Neural cell (in vitro differentiated cells): ENCODE measurements around the gene LIG3. TPM values are rescaled to one million over a fixed set of nuclear protein-coding genes. Genes with fewer than 3 reads are reported as not detected.

Experiments
- H2AFZ ChIP-seq: fragments of 200-600, 300-800 bp; sonication (generic), shearing (Covaris generic); 2 replicates; pipeline ENCODE4 v1.6.0; 2014; ENCODE audit warnings: low read depth, mild to moderate bottlenecking, antibody characterized with exemption, low read length, moderate library complexity
- H3F3A ChIP-seq: fragments of 200-600 bp; shearing (Covaris generic); 2 replicates; pipeline ENCODE4 v1.6.1; 2016; ENCODE audit warnings: mild to moderate bottlenecking, moderate library complexity, mixed read lengths, antibody characterized with exemption, low read length; ENCODE audit not compliant: insufficient read depth, poor library complexity, severe bottlenecking
- H3K27ac ChIP-seq: fragments of 200-600, 300-800 bp; sonication (generic), shearing (Covaris generic); 2 replicates; pipeline ENCODE4 v1.5.1; 2014; ENCODE audit warnings: mild to moderate bottlenecking, low read length, moderate library complexity
- H3K27me3 ChIP-seq: fragments of 300-800, 200-600 bp; sonication (generic), shearing (Covaris generic); 2 replicates; pipeline ENCODE4 v1.6.0; 2014; ENCODE audit warnings: mild to moderate bottlenecking, low read depth, low read length, moderate library complexity; ENCODE audit not compliant: insufficient read depth
- H3K36me3 ChIP-seq: fragments of 300-800, 200-600 bp; sonication (generic), shearing (Covaris generic); 2 replicates; pipeline ENCODE4 v1.5.1; 2014; ENCODE audit warnings: mild to moderate bottlenecking, antibody characterized with exemption, low read length, moderate library complexity; ENCODE audit not compliant: insufficient read depth
- H3K4me2 ChIP-seq: fragments of 300-800, 200-600 bp; sonication (generic), shearing (Covaris generic); 2 replicates; pipeline ENCODE4 v1.6.0; 2014; ENCODE audit warnings: mild to moderate bottlenecking, low read length
- H3K4me3 ChIP-seq: fragments of 300-800, 200-600 bp; sonication (generic), shearing (Covaris generic); 2 replicates; pipeline ENCODE4 v1.5.1; 2014; ENCODE audit warnings: mild to moderate bottlenecking, low read length, moderate library complexity
- H3K79me2 ChIP-seq: fragments of 200-600 bp; shearing (Covaris generic); replicated peaks from 2 replicates; pipeline ENCODE4 v1.6.0; 2014; ENCODE audit warnings: mild to moderate bottlenecking, low read length, moderate library complexity; ENCODE audit not compliant: insufficient read depth
- H3K9ac ChIP-seq: fragments of 300-800, 200-600 bp; sonication (generic), shearing (Covaris generic); 2 replicates; pipeline ENCODE4 v1.6.1; 2016; ENCODE audit warnings: mild to moderate bottlenecking, low read length, mixed read lengths
- H3K9me2 ChIP-seq: fragments of 200-600 bp; shearing (Covaris generic); 2 replicates; pipeline ENCODE4 v1.6.1; 2016; ENCODE audit warnings: mild to moderate bottlenecking, low read length, mixed read lengths; ENCODE audit not compliant: insufficient read depth
- H3K9me3 ChIP-seq: fragments of 200-600, 300-800 bp; sonication (generic), shearing (Covaris generic); 2 replicates; pipeline ENCODE4 v1.6.1; 2016; ENCODE audit warnings: mild to moderate bottlenecking, mixed run types, low read length, moderate library complexity, mixed read lengths
- H4K20me1 ChIP-seq: fragments of 200-600 bp; shearing (Covaris generic); 2 replicates; pipeline ENCODE4 v1.6.1; 2016; ENCODE audit warnings: mild to moderate bottlenecking, mixed run types; ENCODE audit not compliant: insufficient read depth
- EP300 ChIP-seq: fragments of 450-650 bp; conservative IDR thresholded peaks from 2 replicates; pipeline ENCODE4 v1.6.1; 2014; ENCODE audit warnings: antibody characterized with exemption, mild to moderate bottlenecking, moderate library complexity; ENCODE audit not compliant: poor library complexity, severe bottlenecking
- EZH2 ChIP-seq: fragments of 200-600, 300-800 bp; shearing (Covaris generic), sonication (generic); IDR thresholded peaks from 2 replicates; pipeline ENCODE4 v1.6.1; 2014; ENCODE audit warnings: antibody characterized with exemption, low read length, borderline replicate concordance, mild to moderate bottlenecking; ENCODE audit not compliant: insufficient read depth, poor library complexity, severe bottlenecking
- MXI1 ChIP-seq: fragments of 450-650 bp; conservative IDR thresholded peaks from 2 replicates; pipeline ENCODE4 v1.6.1; 2014; ENCODE audit warnings: antibody characterized with exemption, mild to moderate bottlenecking; ENCODE audit not compliant: poor library complexity, severe bottlenecking
- POLR2AphosphoS5 ChIP-seq: IDR thresholded peaks from 2 replicates; pipeline ENCODE4 v1.6.1; 2012
- RAD21 ChIP-seq: fragments of 450-650 bp; conservative IDR thresholded peaks from 2 replicates; pipeline ENCODE4 v1.6.1; 2014; ENCODE audit warnings: antibody characterized with exemption, mild to moderate bottlenecking, moderate library complexity
- SMC3 ChIP-seq: fragments of 450-650 bp; conservative IDR thresholded peaks from 2 replicates; pipeline ENCODE4 v1.6.1; 2014; ENCODE audit warnings: antibody characterized with exemption, mild to moderate bottlenecking, moderate library complexity; ENCODE audit not compliant: poor library complexity
- TAF1 ChIP-seq: IDR thresholded peaks from 2 replicates; pipeline ENCODE4 v1.6.1; 2012; ENCODE audit warnings: low read depth
- polyA plus RNA-seq: library from polyadenylated mRNA; depleted of rRNA; stranded (reverse); fragments of >200 nt; gene quantifications from 2 replicates; pipeline ENCODE4 v1.2.3, GENCODE V29; 2014
- TF ChIP-seq, protein P1 (sequence below): fragments of 450-650 bp; IDR thresholded peaks from 2 replicates; pipeline ENCODE4 v1.5.1; 2014; ENCODE audit warnings: antibody characterized with exemption, mild to moderate bottlenecking, moderate library complexity; ENCODE audit not compliant: poor library complexity, severe bottlenecking
- TF ChIP-seq, protein P2 (sequence below): IDR thresholded peaks from 2 replicates; pipeline ENCODE4 v1.6.1; 2012; ENCODE audit warnings: borderline replicate concordance

Gene LIG3
- polyA plus RNA-seq, 1 donor from 2014 or later, result 21.8 TPM

DNA sequence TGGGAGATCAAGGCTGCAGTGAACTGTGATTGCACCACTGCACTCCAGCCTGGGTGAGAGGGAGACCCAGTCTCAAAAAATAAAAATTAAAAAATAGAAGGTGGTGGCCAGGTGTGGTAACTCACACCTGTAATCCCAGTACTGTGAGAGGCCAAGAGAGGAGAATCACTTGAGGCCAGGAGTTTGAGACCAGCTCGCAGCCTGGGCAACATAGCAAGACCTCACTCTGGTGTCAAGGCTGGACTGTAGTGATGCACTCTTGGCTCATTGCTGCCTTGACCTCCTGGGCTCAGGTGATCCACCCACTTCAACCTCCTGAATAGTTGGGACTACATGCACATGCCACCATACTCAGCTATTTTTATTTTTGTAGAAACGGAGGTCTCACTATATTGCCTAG, 69.9 kb downstream of the LIG3 start:
- no peaks in the 10 kb centered on the region for H3F3A ChIP-seq
- H3K27me3 ChIP-seq, result no peaks in the 10 kb centered on the region
- no peaks in the 10 kb centered on the region for H3K79me2 ChIP-seq
- H3K36me3 ChIP-seq, result no peaks in the 10 kb centered on the region
- no peak overlapping the region for H3K4me2 ChIP-seq
- H3K27ac ChIP-seq, result no peak overlapping the region
- no peak overlapping the region for H3K4me3 ChIP-seq
- H3K9me3 ChIP-seq, result no peaks in the 10 kb centered on the region
- H3K9me2 ChIP-seq, result no peaks in the 10 kb centered on the region
- H4K20me1 ChIP-seq, result no peaks in the 10 kb centered on the region
- TF ChIP-seq EZH2 (no peak), RAD21 (no peak), MXI1 (no peak), SMC3 (no peak), EP300 (no peak), TAF1 (no peak), POLR2AphosphoS5 (no peak)
- TF ChIP-seq, protein P1, sequence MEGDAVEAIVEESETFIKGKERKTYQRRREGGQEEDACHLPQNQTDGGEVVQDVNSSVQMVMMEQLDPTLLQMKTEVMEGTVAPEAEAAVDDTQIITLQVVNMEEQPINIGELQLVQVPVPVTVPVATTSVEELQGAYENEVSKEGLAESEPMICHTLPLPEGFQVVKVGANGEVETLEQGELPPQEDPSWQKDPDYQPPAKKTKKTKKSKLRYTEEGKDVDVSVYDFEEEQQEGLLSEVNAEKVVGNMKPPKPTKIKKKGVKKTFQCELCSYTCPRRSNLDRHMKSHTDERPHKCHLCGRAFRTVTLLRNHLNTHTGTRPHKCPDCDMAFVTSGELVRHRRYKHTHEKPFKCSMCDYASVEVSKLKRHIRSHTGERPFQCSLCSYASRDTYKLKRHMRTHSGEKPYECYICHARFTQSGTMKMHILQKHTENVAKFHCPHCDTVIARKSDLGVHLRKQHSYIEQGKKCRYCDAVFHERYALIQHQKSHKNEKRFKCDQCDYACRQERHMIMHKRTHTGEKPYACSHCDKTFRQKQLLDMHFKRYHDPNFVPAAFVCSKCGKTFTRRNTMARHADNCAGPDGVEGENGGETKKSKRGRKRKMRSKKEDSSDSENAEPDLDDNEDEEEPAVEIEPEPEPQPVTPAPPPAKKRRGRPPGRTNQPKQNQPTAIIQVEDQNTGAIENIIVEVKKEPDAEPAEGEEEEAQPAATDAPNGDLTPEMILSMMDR, result no peak
- TF ChIP-seq, protein P2, sequence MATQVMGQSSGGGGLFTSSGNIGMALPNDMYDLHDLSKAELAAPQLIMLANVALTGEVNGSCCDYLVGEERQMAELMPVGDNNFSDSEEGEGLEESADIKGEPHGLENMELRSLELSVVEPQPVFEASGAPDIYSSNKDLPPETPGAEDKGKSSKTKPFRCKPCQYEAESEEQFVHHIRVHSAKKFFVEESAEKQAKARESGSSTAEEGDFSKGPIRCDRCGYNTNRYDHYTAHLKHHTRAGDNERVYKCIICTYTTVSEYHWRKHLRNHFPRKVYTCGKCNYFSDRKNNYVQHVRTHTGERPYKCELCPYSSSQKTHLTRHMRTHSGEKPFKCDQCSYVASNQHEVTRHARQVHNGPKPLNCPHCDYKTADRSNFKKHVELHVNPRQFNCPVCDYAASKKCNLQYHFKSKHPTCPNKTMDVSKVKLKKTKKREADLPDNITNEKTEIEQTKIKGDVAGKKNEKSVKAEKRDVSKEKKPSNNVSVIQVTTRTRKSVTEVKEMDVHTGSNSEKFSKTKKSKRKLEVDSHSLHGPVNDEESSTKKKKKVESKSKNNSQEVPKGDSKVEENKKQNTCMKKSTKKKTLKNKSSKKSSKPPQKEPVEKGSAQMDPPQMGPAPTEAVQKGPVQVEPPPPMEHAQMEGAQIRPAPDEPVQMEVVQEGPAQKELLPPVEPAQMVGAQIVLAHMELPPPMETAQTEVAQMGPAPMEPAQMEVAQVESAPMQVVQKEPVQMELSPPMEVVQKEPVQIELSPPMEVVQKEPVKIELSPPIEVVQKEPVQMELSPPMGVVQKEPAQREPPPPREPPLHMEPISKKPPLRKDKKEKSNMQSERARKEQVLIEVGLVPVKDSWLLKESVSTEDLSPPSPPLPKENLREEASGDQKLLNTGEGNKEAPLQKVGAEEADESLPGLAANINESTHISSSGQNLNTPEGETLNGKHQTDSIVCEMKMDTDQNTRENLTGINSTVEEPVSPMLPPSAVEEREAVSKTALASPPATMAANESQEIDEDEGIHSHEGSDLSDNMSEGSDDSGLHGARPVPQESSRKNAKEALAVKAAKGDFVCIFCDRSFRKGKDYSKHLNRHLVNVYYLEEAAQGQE, result no peak
- H3K9ac ChIP-seq, result no peak overlapping the region
- no peak overlapping the region for H2AFZ ChIP-seq

DNA sequence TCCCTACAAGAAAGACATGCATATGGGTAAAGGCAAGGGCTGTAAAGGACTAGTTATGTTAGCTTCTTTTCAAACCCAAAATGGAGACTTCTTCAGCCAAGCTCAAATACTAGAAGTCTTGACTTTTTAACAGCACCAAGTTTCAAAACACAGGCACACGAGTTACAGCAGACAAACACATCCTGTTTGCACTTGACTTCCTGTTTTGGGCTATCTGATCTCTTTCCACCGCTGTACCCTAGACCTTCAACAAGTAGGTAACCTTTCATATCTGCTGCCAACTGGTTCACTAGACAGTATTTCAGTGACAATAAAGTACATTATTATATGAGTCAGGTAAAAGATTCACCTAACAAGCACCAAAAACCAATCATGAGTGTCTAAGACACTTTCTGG, 70.9 kb downstream of the LIG3 start:
- Histone ChIP-seq H3K4me2 (no peak overlapping the region), H2AFZ (no peak overlapping the region), H3K36me3 (no peaks in the 10 kb centered on the region), H3K9ac (no peak overlapping the region), H3K9me3 (no peaks in the 10 kb centered on the region), H3K4me3 (no peak overlapping the region), H3K9me2 (no peaks in the 10 kb centered on the region), H4K20me1 (no peaks in the 10 kb centered on the region), H3K27me3 (no peaks in the 10 kb centered on the region), H3K79me2 (no peaks in the 10 kb centered on the region), H3K27ac (no peak overlapping the region), H3F3A (no peaks in the 10 kb centered on the region)
- TF ChIP-seq RAD21, result no peak
- no peak for TF ChIP-seq MXI1
- no peak for TF ChIP-seq POLR2AphosphoS5
- TF ChIP-seq EZH2, result no peak
- no peak for TF ChIP-seq EP300
- TF ChIP-seq SMC3, result no peak
- TF ChIP-seq, protein P2, result no peak
